ENCODE measurements around the gene AZIN2.

GRCh38 chr1:33132549-33132948 lies 51.6 kb downstream of the AZIN2 start:
- no peak for TF ChIP-seq CTCF (IDR thresholded peaks at IDR 0.05)
- no peak for TF ChIP-seq POLR2A (IDR thresholded peaks at IDR 0.05)

All from upper lobe of left lung (tissue), 4 donors.